Measurements from ENCODE around the gene MOV10L1. TPM values are rescaled to one million over a fixed set of nuclear protein-coding genes. Genes with fewer than 3 reads are reported as not detected.

MOV10L1 gene
- total and polyA plus RNA-seq, 9 donors, result 0.94 to 6.3 (median 2.0) TPM

DNA sequence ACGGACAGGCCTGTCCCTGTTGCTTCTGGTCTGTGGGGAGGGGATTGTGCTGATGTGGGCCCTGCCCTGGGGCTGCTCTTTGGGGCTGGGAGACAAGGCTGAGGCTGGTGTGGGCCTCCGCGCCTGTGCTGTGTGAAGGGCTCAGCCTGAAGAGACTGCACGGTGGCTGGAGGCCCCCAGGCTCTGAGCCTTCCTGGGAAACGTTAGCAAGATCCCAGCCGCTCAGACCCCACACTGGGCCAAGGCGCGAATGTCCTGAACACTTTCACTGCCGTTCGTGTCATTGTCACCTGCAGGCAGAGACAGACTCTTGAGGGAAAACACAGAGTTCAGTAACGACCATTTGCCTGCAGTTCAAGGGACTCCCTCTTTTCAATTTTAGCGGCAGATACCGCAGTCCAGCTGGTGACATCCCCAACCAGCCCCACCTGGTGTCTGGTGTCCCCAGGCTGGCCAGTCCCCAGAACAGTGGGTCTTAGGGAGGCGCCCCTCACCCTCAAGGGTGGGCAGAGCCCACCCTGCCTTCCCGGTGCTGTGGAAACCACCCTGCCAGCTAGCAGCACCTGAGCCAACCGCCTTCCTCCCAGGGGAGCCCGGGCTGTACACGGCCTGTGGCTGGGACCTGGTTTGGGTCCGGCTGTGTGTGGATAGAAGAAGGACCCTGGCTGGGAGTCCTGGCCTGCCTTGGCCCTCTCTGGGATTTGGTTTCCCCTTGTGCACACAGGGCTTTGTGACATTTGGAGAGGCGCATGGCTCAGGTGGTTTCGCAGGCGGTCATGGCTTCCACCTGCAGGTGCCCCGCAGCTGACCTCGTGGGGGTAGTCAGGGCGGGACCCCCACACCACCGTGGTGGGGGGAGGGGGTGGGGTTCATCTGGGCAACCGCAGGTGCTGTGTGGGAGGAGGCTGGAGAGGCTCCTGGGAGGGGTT, 86.4 kb downstream of the MOV10L1 start:
- Histone ChIP-seq H3K27ac (no peak overlapping the region), H3K9me3 (no peaks in the 10 kb centered on the region), H3K36me3 (no peaks in the 10 kb centered on the region), H3K4me1 (ENCODE audit: insufficient read depth) (no peaks in the 10 kb centered on the region), H3K27me3 (no peaks in the 10 kb centered on the region), H3K4me3 (no peak overlapping the region)
- intact Hi-C loops (cut with DNase I), result no loop called here
- peak in 2 of 5 donors; percentile 21 to 36 for DNase-seq
- WGBS, 3 donors, result 76 to 81% (median 80%) methylated on average over 24 to 27 of the region's 27 CpGs
- TF ChIP-seq POLR2A (IDR thresholded peaks at IDR 0.05) (no peak), EP300 (IDR thresholded peaks at IDR 0.05) (no peak)
- TF ChIP-seq, protein P1, sequence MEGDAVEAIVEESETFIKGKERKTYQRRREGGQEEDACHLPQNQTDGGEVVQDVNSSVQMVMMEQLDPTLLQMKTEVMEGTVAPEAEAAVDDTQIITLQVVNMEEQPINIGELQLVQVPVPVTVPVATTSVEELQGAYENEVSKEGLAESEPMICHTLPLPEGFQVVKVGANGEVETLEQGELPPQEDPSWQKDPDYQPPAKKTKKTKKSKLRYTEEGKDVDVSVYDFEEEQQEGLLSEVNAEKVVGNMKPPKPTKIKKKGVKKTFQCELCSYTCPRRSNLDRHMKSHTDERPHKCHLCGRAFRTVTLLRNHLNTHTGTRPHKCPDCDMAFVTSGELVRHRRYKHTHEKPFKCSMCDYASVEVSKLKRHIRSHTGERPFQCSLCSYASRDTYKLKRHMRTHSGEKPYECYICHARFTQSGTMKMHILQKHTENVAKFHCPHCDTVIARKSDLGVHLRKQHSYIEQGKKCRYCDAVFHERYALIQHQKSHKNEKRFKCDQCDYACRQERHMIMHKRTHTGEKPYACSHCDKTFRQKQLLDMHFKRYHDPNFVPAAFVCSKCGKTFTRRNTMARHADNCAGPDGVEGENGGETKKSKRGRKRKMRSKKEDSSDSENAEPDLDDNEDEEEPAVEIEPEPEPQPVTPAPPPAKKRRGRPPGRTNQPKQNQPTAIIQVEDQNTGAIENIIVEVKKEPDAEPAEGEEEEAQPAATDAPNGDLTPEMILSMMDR (IDR thresholded peaks at IDR 0.05), result no peak

DNA sequence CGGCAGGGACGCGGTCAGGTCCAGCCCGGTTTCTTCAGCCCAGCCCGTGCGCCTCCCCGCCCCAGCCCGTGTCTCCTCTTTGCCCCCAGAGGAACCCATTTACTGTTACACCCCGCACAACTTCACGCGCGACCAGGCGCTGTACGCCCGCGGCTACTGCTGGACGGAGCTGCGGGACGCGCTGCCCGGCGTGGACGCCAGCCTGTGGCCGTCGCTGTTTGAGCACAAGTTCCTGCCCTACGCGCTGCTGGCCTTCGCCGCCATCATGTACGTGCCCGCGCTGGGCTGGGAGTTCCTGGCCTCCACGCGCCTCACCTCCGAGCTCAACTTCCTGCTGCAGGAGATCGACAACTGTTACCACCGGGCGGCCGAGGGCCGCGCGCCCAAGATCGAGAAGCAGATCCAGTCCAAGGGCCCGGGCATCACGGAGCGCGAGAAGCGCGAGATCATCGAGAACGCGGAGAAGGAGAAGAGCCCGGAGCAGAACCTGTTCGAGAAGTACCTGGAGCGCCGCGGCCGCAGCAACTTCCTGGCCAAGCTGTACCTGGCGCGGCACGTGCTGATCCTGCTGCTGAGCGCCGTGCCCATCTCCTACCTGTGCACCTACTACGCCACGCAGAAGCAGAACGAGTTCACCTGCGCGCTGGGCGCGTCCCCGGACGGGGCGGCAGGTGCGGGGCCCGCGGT, 87.2 kb downstream of the MOV10L1 start:
- 94 to 95% (median 95%) methylated on average over 76 of the region's 76 CpGs for WGBS, 3 donors
- no peaks in the 10 kb centered on the region for H3K36me3 ChIP-seq
- no peak overlapping the region for H3K27ac ChIP-seq
- intact Hi-C loops (cut with DNase I), result no loop called here
- H3K4me1 ChIP-seq (ENCODE audit: insufficient read depth), result no peaks in the 10 kb centered on the region
- DNase-seq, result peak in 4 of 5 donors; percentile 9 to 42 (median 31)
- no peaks in the 10 kb centered on the region for H3K9me3 ChIP-seq
- H3K4me3 ChIP-seq, result no peak overlapping the region
- no peak for TF ChIP-seq EP300 (IDR thresholded peaks at IDR 0.05)
- TF ChIP-seq POLR2A (IDR thresholded peaks at IDR 0.05), result no peak
- TF ChIP-seq, protein P1 (IDR thresholded peaks at IDR 0.05), result no peak
- H3K27me3 ChIP-seq, result no peaks in the 10 kb centered on the region

DNA sequence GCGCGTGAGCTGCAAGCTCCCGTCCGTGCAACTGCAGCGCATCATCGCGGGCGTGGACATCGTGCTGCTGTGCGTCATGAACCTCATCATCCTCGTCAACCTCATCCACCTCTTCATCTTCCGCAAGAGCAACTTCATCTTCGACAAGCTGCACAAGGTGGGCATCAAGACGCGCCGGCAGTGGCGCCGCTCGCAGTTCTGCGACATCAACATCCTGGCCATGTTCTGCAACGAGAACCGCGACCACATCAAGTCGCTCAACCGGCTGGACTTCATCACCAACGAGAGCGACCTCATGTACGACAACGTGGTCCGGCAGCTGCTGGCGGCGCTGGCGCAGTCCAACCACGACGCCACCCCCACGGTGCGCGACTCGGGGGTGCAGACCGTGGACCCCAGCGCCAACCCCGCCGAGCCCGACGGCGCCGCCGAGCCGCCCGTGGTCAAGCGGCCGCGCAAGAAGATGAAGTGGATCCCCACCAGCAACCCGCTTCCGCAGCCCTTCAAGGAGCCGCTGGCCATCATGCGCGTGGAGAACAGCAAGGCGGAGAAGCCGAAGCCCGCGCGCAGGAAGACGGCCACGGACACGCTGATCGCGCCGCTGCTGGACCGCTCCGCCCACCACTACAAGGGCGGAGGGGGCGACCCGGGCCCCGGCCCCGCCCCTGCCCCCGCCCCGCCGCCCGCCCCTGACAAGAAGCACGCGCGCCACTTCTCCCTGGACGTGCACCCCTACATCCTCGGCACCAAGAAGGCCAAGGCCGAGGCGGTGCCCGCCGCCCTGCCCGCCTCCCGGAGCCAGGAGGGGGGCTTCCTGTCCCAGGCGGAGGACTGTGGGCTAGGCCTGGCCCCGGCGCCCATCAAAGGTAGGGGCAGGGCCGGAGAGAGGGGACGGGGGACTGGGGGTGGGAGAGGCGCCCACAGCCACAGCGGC, 88.0 kb downstream of the MOV10L1 start:
- intact Hi-C loops (cut with DNase I), result no loop called here
- H3K27ac ChIP-seq, result no peak overlapping the region
- H3K4me1 ChIP-seq (ENCODE audit: insufficient read depth), result no peaks in the 10 kb centered on the region
- H3K4me3 ChIP-seq, result no peak overlapping the region
- H3K36me3 ChIP-seq, result no peaks in the 10 kb centered on the region
- no peaks in the 10 kb centered on the region for H3K9me3 ChIP-seq
- no peaks in the 10 kb centered on the region for H3K27me3 ChIP-seq
- WGBS, 3 donors, result 61 to 72% (median 64%) methylated on average over 84 to 98 of the region's 98 CpGs
- no peak for TF ChIP-seq EP300 (IDR thresholded peaks at IDR 0.05)
- TF ChIP-seq POLR2A (IDR thresholded peaks at IDR 0.05), result no peak
- TF ChIP-seq, protein P1 (IDR thresholded peaks at IDR 0.05), result no peak
- DNase-seq, result peak in 3 of 5 donors; percentile 57 to 60 (median 59)

DNA sequence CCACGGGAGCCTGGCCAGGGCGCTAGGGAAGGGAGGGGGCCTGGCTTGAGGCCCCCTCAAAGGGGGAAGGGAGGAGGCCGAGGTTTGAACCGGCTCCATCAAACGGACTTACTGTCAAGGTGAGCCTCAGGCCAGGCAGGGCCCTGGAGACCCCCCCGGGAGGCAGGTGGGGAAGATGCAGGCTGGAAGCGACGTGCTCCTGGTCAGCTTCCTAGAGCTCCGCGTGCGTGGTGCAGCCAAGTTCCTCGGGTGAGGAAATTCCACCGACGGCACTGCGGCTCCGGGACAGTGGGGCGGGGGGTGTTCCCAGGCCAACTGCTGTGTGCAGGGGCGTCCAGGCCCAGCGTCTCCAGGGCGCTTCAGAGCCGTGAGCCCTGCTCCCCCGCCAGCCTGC, 88.7 kb downstream of the MOV10L1 start:
- intact Hi-C loops (cut with DNase I), result no loop called here
- Histone ChIP-seq H3K4me1 (ENCODE audit: insufficient read depth) (no peaks in the 10 kb centered on the region), H3K9me3 (no peaks in the 10 kb centered on the region), H3K36me3 (no peaks in the 10 kb centered on the region), H3K27me3 (no peaks in the 10 kb centered on the region), H3K27ac (no peak overlapping the region), H3K4me3 (no peak overlapping the region)
- 27 to 54% (median 41%) methylated on average over 22 of the region's 22 CpGs for WGBS, 3 donors
- TF ChIP-seq, protein P1 (IDR thresholded peaks at IDR 0.05), result no peak
- TF ChIP-seq EP300 (IDR thresholded peaks at IDR 0.05), result no peak
- TF ChIP-seq POLR2A (IDR thresholded peaks at IDR 0.05), result no peak
- peak in 2 of 5 donors; percentile 34 to 36 for DNase-seq
